Activated CD4-positive, CD25-positive, alpha-beta regulatory T cell treated with anti-CD3 and anti-CD28 coated beads, Interleukin-2, amount 50 U/mL, for 24 hours (primary cell): ENCODE measurements around the gene POU3F1.

ENCODE experiments used
- ATAC-seq, 2 donors: fragments of 150-1000 bp; cut with Tn5 transposase; one replicate each; pipeline ENCODE4 v1.10.0; 2021; ENCODE audit warnings: mild to moderate bottlenecking in 1 of 2, moderate library complexity in 1 of 2

The POU3F1 gene

DNA sequence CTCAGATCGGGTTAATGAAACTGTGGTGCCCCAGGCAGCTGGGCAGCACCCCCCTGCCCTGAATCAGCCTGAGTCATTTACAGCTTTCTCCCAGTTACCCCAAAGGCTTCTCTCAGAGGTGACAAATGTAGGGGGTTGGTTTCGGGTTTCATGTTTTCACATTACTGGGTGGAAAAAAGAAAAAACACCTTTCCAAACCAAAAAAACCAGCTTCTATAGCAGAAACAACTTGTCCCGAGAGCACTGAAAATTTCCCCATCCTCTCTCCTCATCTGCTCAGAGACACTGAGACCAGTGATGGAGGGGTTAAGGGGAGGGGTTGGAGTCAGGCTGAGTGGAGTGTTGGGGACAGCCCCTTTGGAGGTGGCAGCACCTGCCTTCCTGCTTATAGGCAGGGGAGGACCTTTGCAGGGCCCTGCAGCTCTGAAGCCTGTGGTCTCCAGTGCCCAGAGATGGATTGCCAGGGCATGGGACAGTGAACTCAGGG lies 18.4 kb downstream of the POU3F1 start:
- peak; percentile 85 to 86 for ATAC-seq

DNA sequence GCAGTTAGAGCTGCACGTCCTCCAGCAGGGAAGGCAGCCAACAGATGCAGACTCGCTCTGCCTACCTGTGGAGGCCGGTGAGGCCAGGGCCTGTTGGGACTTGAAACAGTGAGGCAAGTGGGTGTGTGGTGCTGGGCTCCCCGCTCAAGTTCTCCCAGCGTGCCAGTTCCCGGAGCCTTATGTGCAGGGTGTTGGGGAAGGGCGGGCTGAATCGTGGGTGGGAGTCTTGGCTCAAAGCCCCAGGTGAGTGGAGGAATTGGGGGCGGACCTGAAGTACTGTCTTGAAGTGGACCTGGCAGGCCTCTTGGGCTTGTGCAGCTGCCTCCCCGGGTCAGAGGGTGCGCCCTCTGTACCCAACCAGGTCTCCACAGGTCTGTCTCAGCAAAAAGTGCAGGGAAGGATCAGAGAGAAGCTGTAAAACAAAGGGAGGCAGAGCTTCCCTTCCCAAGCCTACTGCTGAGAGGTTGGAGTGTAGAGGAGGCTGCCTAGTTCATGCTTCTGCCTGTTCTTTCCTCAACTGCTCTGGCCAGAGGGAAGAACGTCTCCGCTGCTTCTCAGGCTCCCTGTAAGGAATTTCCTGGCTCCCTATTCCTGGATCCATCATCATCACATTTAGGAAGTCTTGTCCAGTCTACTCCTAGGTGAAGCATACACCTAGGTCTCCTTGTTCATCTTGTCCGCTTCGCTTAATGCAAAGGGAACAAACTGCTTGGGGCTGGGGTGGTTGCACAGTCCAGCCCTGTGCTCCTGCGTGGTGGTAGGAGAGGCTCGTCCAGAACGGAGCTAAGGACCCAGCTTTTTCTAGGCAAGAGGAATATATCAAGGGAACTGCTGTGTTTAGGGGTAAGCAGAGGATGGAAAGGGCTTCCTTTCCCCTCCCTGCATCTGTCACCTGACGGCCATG lies 19.1 kb downstream of the POU3F1 start:
- no peak for ATAC-seq

DNA sequence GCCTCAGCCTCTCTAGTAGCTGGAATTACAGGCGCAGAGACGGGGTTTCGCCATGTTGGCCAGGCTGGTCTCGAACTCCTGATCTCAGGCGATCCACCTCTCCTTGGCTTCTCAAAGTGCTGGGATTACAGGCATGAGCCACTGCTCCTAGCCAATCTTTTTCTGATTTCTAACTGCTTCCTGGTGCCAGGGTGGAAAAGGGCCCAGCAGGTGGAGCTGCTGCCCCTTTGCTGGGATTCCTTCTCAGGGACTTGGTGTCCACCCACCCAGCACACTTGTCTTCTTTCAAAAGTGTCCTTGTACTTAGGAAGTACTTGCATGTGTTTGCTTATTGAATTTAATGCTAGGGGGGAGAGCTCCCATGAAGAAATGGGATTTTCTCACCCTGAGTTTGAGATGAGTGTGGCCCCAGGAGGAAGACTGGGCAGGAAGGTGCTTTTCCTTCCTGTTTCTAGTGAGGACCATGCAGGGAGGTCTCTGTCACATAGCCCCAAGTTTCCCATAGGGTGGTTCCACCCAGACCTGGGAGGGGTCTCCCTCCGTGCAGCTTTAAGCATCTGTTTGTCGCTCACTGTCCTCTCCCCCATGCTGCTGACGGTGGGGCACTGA lies 19.9 kb downstream of the POU3F1 start:
- ATAC-seq, result no peak

DNA sequence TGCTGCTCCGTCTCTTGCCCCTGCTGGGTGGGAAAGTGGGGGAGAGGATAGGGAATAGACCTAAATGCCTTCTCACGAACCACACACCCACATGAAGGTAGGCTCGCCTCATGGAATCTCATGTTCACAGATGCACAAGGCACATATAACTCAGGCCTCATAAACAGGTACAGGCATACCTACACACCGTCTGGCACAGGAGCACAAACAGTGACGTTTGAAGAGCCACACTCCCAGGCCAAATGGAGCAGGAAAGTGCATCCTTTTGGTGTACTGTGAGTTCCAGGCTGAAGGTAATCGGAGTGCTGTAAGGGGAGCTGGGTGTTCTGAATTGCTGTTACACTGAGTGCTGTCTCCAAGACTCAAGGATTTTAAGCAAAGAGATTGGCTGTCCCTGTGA lies 20.9 kb downstream of the POU3F1 start:
- ATAC-seq, result no peak

DNA sequence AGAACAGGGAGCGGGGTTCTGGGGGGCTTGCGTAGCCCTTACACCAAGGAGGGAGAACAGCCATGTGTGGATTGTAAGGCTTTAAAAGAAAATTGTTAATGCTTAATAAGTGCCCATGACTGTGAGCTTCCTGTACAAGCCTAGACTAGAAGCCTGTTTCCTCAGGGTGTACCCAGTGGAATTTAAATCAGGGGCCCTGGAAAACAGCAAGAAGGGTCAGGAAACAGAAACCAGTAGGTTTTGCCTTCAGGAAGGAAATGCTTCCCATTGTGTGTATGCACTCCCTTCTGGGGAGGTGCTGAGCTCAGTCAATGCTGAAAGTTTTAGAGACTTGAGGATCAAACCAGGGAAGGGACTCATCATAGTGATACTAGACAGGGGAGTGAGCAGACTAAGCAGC lies 21.4 kb downstream of the POU3F1 start:
- no peak for ATAC-seq

DNA sequence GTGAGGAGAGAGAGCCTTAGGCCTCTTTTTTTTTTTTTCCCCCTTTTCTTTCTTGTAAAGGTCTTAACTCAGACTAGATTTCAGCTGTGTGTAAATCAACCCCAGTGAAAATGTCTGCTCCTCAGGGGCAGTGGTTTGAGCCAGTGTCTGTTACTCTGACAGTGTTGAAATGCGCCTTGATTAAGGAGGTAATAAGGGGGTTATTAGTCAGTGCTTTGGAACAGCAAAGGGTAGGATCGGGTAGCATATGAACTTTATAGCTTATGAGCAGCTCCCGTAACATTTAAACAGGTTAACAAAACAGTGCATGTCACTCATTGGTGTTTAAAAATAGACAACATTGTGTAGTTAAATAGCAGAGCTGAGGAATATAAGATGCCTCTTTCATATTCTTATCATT lies 23.8 kb downstream of the POU3F1 start:
- no peak for ATAC-seq

DNA sequence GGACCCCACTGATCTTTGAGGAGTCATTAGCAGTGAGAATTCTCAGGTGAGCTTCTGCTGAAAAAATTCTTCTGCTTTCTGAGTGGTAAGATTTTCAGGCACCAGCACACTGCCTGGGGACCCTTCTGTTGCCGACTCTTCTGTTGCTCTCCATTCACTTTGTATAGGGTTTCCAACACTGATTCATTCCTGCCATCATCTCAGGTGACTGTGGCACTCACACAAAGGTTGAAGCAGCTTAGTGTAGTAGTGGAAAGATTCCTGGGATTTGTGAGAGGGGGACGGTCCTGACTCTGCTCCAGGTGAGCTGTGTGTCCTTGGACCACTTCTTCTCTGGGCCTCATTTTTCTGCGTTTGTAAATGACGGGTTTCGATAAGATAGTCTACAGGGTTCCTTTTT lies 24.6 kb downstream of the POU3F1 start:
- ATAC-seq, result no peak

DNA sequence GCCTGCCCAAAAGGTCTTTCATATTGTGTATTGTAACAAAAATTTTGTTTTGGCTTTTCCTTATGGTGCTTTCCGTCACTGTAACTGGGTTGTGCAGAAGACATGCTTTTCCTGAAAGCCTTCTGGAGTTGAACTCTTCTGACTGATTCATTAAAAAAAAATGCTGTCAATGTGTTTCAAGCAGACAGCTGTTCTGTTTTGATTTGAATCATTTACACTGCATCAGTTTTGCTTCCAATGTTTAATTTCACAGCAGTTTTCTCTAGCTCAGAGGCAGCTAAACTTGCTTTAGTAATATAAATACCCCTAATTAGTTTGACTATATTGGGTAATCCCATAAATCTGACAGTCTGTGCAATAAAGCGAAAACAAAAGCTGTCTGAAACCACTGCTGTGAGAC lies 26.2 kb downstream of the POU3F1 start:
- no peak for ATAC-seq

DNA sequence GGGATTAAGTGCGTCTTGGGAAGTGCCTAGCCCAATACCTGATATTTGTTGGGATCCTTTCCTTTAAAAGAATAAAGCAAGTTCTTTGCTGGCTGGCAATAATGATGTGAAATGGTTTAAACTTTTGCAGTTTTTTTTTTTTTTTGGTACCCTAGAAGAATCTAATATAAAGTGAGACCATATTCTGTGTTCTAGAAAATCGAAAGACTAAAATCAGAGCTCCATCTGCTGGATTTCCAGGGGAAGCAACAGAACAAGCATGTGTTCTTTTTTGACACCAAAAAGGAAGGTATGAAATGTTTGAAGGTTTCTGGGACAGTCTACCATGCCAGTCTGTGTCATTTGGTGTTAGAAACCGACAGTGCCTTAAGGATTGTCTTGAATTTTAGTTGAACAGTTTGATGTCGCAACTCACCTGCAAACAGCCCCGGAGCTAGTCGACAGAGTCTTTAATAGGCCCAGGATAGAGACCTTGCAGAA lies 27.7 kb downstream of the POU3F1 start:
- ATAC-seq, result peak in 1 of 2 donors; percentile 65

DNA sequence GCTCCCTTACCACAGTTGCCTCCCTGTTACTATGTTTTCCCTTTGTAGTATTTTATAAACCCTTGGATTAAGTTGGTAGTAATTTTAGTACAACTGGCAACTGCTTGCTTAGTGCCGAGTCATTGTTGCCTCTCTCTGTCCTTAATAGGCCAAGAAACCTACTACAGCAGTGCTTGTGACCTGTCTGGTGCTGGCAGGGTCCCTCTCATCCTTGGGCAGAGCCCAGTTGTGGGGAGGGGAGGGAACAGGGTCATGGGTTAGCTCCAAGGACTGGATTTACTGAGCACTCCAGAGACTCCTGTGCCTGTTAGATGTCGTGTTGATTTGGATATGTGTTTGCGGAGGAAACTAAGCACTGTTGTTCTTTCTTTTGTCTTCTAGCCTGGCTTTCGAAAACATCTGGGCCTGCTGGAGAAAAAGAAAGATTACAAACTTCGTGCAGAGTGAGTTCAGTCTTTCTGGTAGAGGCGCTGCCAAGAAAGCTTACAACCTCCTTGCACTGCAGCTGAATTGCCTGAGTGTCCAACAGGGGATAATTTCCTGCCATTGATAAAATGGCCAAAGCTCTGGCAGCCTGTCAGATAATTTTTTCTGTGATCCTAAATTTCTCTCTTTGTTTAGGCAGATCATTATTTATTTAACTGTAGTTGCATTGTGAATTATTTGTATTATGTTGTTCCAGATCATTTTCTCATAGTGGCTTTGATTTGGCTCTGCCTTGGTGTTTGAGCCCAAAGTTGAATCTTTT lies 30.4 kb downstream of the POU3F1 start:
- ATAC-seq, result no peak

DNA sequence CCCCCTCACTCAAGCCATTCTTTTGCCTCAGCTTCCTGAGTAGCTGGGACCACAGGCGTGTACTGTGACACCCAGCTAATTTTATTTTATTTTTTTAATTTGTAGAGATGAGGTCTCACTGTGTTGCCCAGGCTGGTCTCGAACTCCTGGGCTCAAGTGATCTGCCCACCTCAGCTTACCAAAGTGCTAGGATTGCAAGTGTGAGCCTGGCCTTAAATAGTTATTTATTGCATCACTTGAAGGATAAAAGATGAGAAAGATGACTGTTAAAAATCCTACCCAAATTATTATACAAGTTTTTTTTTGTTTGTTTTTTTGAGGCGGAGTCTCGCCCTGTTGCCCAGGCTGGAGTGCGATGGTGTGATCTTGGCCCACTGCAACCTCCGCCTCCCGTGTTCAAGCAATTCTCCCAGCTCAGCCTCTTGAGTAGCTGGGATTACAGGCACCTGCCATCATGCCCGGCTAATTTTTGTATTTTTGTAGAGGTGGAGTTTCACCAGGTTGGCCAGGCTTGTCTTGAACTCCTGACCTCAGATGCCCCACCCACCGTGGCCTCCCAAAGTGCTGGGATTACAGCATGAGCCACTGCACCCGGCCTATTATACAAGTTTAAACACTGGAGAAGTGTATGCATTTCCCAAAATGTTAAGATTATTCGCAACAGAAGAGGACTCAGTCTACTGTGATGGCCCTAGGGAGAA lies 31.7 kb downstream of the POU3F1 start:
- ATAC-seq, result no peak

DNA sequence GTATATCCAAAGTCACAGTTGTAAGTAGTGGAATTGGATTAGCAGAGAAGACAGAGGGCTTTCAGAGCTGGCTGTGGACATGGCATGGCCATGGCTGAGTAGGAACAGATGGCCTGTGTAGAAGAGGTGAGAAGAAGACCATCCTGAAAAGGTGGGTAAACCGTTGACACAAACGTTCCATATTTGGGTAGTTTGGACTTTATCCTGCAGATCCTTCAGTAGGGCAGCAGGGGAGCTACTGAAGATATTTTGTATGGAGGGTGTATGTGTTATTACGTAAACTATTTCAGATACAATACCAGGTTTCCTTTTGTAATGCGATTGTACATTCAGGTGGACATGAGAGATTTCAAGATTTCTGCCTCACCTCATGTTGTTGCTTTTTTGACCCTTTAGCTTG lies 32.4 kb downstream of the POU3F1 start:
- no peak for ATAC-seq

DNA sequence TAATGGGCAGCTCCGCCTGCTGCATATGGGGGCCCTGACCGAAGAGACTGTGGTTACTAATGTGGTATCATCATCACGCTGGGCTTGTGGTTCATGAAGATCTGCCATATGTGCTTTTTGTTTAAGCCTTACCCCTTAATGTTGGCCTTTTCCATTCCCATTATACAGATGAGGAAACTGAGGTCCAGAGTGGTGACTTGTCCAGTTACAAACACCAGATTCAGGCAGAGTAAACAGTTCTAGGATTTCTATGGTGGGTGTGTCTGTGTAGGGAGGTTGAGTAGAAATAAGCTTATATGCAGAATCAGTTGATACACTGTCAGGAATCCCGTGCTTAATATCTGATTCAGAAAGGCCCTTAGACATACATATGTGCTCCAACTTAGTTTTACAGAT lies 33.4 kb downstream of the POU3F1 start:
- ATAC-seq, result no peak

DNA sequence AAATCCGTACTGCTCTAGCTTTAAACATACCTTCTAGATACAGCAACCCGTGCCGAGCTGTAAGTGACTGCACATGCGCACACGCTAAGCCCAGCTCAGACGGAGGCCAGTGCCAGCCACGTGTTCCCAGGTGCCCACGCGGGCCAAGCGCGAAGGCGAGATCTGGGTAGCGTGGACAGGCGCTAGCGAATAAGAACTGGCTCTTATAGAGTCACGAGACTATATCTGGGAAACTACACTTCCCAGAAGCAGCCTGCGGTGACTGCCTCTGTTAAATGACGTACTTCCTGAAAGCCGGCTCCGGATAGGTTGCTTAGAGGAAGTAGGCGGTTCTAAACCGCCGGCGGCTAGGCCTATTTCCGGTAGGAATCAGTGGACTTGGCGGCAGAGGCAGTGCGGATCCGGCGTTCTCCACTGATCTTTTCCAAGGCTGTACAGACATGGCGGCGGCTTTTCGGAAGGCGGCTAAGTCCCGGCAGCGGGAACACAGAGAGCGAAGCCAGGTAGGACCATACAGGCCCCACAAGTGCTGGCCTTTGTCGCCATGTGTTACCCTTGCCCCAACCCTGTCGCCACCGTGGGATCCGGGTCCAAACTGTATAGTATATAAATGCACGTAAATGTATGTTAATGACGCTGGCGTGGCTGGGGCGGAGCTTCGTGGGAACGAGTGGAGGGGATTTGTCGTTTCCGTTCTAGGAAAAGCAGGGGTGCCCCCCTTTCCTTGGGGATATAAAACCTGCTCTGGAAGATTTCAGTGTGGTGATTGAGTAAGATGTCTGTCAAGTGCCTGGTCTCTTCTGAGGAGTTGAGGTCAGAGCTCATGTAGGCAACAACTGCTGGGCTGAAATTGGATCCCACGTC lies 34.0 kb downstream of the POU3F1 start, which contains the start of gene UTP11:
Gene UTP11, plus strand, starts transcription at position 372 of the 864 bp plus-strand sequence. Its CDS starts 69 bp downstream, at position 441.
- peak; percentile 85 to 90 for ATAC-seq

DNA sequence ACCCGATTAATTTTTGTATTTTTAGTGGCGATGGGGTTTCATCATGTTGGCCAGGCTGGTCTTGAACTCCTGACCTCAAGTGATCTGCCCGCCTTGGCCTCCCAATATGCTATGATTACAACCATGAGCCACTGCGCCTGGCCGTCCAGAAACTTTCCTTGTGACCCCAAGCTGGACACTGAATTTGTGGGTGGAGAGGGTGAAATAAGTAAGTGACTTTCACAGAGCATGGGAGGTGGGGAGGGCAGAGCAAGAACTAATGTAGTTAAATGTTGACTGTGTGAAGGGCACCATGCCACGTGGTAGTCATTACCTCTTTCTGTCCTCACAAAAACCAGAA lies 36.8 kb downstream of the POU3F1 start:
- no peak for ATAC-seq

DNA sequence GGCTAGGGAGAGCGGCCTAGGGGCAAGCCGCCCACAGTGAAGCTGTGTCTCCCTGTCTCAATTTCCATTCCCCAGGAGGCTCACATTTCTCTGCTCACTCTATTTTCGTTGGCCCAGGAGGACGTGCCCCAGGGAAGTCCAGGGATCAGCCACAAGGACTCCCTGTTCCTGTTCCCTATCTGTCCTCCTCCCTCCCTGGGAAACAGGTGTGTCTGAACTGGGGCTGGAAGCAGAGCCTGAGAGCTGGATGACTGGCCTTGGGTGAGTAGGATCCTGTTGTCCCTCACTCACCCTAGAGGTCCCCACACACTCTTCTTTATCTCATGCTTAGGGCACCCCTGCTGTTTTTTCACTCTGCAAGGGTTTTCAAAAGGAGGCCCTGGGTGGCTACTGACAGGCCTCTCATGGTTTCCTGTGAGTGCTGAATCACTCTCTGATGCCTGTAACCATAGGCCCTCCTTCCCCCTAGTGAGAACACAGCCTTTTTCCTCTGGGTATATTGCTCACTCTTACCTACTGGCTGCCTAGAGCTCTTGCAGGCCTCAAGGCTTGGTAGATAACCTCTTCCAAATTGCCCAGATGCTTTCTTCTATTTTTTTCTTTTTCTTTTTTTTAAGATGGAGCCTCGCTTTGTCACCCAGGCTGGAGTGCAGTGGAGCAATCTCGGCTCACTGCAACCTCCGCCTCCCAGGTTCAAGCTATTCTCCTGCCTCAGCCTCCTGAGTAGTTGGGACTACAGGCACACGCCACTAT lies 37.3 kb downstream of the POU3F1 start:
- ATAC-seq, result peak; percentile 74 to 80

DNA sequence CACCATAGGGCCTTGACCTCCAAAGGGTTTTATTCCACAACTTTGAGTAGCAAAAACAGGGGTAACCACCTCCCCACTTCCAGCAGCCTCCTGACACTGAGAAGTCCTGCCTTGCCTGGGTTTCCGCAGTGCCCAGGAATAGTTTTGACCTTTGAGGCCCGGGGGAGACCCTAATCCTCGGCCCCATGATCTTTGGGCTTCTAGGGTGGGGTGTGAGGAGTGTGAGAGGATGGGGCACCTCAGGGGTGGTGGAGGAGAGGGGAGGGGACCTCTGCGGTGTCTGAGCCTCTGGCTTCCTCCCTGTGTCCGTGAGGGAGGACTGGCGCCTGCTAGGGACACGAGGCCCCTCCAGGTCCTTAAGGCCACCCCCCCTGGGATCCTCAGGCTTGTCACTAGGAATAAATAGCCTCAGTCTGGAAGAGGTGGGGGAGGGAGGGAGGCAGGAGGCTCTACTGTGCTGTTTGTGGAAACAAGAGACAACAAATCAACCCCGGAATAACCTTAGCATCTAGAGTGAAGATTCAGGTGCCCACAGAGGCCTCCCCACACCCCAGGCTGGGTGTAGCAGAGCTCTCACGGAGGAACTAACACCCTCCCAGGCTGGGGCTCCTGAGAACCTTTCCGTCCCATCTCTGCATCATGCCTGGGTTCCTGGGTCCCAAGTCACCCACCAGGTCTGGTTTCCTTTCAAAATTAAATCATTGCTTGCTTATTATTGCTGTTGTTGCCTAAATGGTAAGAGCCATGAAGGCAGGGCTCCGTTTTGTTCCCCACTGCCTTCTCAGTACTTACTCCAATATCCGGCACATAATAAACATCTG lies 40.4 kb downstream of the POU3F1 start:
- ATAC-seq, result no peak

DNA sequence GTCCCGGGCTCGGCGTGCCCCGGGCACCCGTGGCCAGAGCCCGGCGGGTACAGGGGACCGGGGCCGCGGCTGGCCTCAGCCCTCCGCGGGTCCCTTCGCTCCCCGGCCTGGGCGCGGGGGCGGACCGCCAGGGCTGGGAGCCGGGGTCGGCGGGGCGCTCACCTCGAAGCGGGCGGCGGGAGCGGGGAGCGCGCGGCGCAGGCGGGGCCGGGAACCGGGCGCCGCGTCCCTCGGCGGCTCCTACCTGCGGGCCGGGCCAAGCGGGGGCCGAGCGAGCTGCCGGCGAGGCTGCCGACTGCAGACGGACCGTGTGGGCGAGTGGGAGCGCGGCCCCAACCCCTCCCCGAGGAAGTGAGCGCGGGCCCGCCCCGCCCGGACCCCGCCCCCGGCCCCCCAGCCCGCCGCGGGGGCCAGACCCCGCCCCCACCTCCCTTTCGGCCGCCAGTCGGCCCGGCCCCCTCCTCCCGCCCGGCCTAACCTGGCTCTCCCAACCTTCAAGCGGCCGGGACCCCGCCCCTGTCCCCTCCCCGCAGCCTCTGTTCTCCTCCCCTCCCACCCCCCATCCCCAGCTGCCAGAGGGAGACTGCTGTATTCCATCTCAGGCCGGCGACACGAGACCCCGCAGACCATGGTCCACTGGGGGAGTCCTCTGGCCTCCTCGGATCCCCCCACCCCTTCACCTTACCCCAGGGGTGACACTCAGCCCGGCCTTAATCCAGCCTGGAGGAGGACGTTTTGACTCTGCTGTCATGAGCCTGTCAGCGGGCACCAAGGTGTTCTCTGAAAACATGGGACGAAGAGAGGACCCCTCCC lies 41.2 kb downstream of the POU3F1 start, which contains the start of gene FHL3:
Gene FHL3, minus strand, starts transcription at position 320 of the 813 bp plus-strand sequence. CDS start 6,102 bp downstream, outside the sequence.
- ATAC-seq, result peak; percentile 4 to 18
